ENCODE results near the gene FOXP2.
"Not testable (repeated sequence)": the region's sequence is repeated elsewhere in the genome, so short reads cannot be mapped to it uniquely, and the experiment has no call there.

FOXP2 gene

GRCh38 chr7:114428211-114428610 is 13.6 kb downstream of the FOXP2 start:
- H3K36me3 ChIP-seq (ENCODE audit: control insufficient read depth, insufficient read depth, low read length) = no peaks in the 10 kb centered on the region
- no peak overlapping the region for H3K4me3 ChIP-seq (ENCODE audit: low read length)
- no peaks in the 10 kb centered on the region for H3K4me1 ChIP-seq (ENCODE audit: control insufficient read depth, insufficient read depth, low read length)
- no peak overlapping the region for H3K9ac ChIP-seq (ENCODE audit: low read length)
- H3K9me3 ChIP-seq (ENCODE audit: control insufficient read depth, low read length) = no peaks in the 10 kb centered on the region
- H3K27me3 ChIP-seq (ENCODE audit: control insufficient read depth, insufficient read depth, low read length) = no peaks in the 10 kb centered on the region

- Histone ChIP-seq H3K4me3 (ENCODE audit: low read length) (no peak overlapping the region), H3K36me3 (ENCODE audit: control insufficient read depth, insufficient read depth, low read length) (no peaks in the 10 kb centered on the region), H3K9ac (ENCODE audit: low read length) (no peak overlapping the region), H3K27me3 (ENCODE audit: control insufficient read depth, insufficient read depth, low read length) (no peaks in the 10 kb centered on the region), H3K9me3 (ENCODE audit: control insufficient read depth, low read length) (no peaks in the 10 kb centered on the region), H3K4me1 (ENCODE audit: control insufficient read depth, insufficient read depth, low read length) (no peaks in the 10 kb centered on the region)
These were observed 16.6 kb downstream of the FOXP2 start for GRCh38 chr7:114431189-114431588.

- Histone ChIP-seq H3K27me3 (ENCODE audit: control insufficient read depth, insufficient read depth, low read length) (no peaks in the 10 kb centered on the region), H3K36me3 (ENCODE audit: control insufficient read depth, insufficient read depth, low read length) (no peaks in the 10 kb centered on the region)
These were observed 17.4 kb downstream of the FOXP2 start for GRCh38 chr7:114432061-114432460.

GRCh38 chr7:114432703-114433102 is 18.1 kb downstream of the FOXP2 start:
- Histone ChIP-seq H3K9ac (ENCODE audit: low read length) (no peak overlapping the region), H3K27me3 (ENCODE audit: control insufficient read depth, insufficient read depth, low read length) (no peaks in the 10 kb centered on the region), H3K4me1 (ENCODE audit: control insufficient read depth, insufficient read depth, low read length) (no peaks in the 10 kb centered on the region), H3K9me3 (ENCODE audit: control insufficient read depth, low read length) (no peaks in the 10 kb centered on the region), H3K36me3 (ENCODE audit: control insufficient read depth, insufficient read depth, low read length) (no peaks in the 10 kb centered on the region), H3K4me3 (ENCODE audit: low read length) (no peak overlapping the region)

More at GRCh38 chr7:114432061-114432460, 17.4 kb downstream of the FOXP2 start:
- no peak overlapping the region for H3K4me3 ChIP-seq (ENCODE audit: low read length)
- H3K9me3 ChIP-seq (ENCODE audit: control insufficient read depth, low read length) = no peaks in the 10 kb centered on the region
- H3K4me1 ChIP-seq (ENCODE audit: control insufficient read depth, insufficient read depth, low read length) = no peaks in the 10 kb centered on the region
- H3K9ac ChIP-seq (ENCODE audit: low read length) = no peak overlapping the region

- Histone ChIP-seq H3K9me3 (ENCODE audit: control insufficient read depth, low read length) (no peaks in the 10 kb centered on the region), H3K36me3 (ENCODE audit: control insufficient read depth, insufficient read depth, low read length) (no peaks in the 10 kb centered on the region), H3K27me3 (ENCODE audit: control insufficient read depth, insufficient read depth, low read length) (no peaks in the 10 kb centered on the region), H3K4me1 (ENCODE audit: control insufficient read depth, insufficient read depth, low read length) (no peaks in the 10 kb centered on the region), H3K9ac (ENCODE audit: low read length) (no peak overlapping the region), H3K4me3 (ENCODE audit: low read length) (no peak overlapping the region)
These were observed 25.0 kb downstream of the FOXP2 start for GRCh38 chr7:114439581-114439980.

- H3K36me3 ChIP-seq (ENCODE audit: control insufficient read depth, insufficient read depth, low read length); H3K9me3 ChIP-seq (ENCODE audit: control insufficient read depth, low read length); H3K4me1 ChIP-seq (ENCODE audit: control insufficient read depth, insufficient read depth, low read length); H3K4me3 ChIP-seq (ENCODE audit: low read length); H3K9ac ChIP-seq (ENCODE audit: low read length); H3K27me3 ChIP-seq (ENCODE audit: control insufficient read depth, insufficient read depth, low read length): not testable (repeated sequence)
These were observed 26.3 kb downstream of the FOXP2 start for GRCh38 chr7:114440927-114441326.

- H3K9me3 ChIP-seq (ENCODE audit: control insufficient read depth, low read length) = no peaks in the 10 kb centered on the region
- no peaks in the 10 kb centered on the region for H3K27me3 ChIP-seq (ENCODE audit: control insufficient read depth, insufficient read depth, low read length)
- no peak overlapping the region for H3K9ac ChIP-seq (ENCODE audit: low read length)
- no peak overlapping the region for H3K4me3 ChIP-seq (ENCODE audit: low read length)
- H3K4me1 ChIP-seq (ENCODE audit: control insufficient read depth, insufficient read depth, low read length) = no peaks in the 10 kb centered on the region
- H3K36me3 ChIP-seq (ENCODE audit: control insufficient read depth, insufficient read depth, low read length) = no peaks in the 10 kb centered on the region
These were observed 29.6 kb downstream of the FOXP2 start for GRCh38 chr7:114444196-114444595.

- Histone ChIP-seq H3K9me3 (ENCODE audit: control insufficient read depth, low read length) (no peaks in the 10 kb centered on the region), H3K36me3 (ENCODE audit: control insufficient read depth, insufficient read depth, low read length) (no peaks in the 10 kb centered on the region), H3K4me1 (ENCODE audit: control insufficient read depth, insufficient read depth, low read length) (no peaks in the 10 kb centered on the region), H3K4me3 (ENCODE audit: low read length) (no peak overlapping the region), H3K27me3 (ENCODE audit: control insufficient read depth, insufficient read depth, low read length) (no peaks in the 10 kb centered on the region), H3K9ac (ENCODE audit: low read length) (no peak overlapping the region)
These were observed 35.8 kb downstream of the FOXP2 start for GRCh38 chr7:114450431-114450830.

- Histone ChIP-seq H3K9me3 (ENCODE audit: control insufficient read depth, low read length) (no peaks in the 10 kb centered on the region), H3K36me3 (ENCODE audit: control insufficient read depth, insufficient read depth, low read length) (no peaks in the 10 kb centered on the region), H3K4me3 (ENCODE audit: low read length) (no peak overlapping the region), H3K27me3 (ENCODE audit: control insufficient read depth, insufficient read depth, low read length) (no peaks in the 10 kb centered on the region), H3K4me1 (ENCODE audit: control insufficient read depth, insufficient read depth, low read length) (no peaks in the 10 kb centered on the region), H3K9ac (ENCODE audit: low read length) (no peak overlapping the region)
These were observed 45.0 kb downstream of the FOXP2 start for GRCh38 chr7:114459574-114459973.

- Histone ChIP-seq H3K9me3 (ENCODE audit: control insufficient read depth, low read length) (no peaks in the 10 kb centered on the region), H3K9ac (ENCODE audit: low read length) (no peak overlapping the region), H3K4me1 (ENCODE audit: control insufficient read depth, insufficient read depth, low read length) (no peaks in the 10 kb centered on the region), H3K27me3 (ENCODE audit: control insufficient read depth, insufficient read depth, low read length) (no peaks in the 10 kb centered on the region), H3K36me3 (ENCODE audit: control insufficient read depth, insufficient read depth, low read length) (no peaks in the 10 kb centered on the region), H3K4me3 (ENCODE audit: low read length) (no peak overlapping the region)
These were observed 45.4 kb downstream of the FOXP2 start for GRCh38 chr7:114460021-114460420.

- no peaks in the 10 kb centered on the region for H3K27me3 ChIP-seq (ENCODE audit: control insufficient read depth, insufficient read depth, low read length)
- no peak overlapping the region for H3K9ac ChIP-seq (ENCODE audit: low read length)
- H3K4me3 ChIP-seq (ENCODE audit: low read length) = no peak overlapping the region
- no peaks in the 10 kb centered on the region for H3K9me3 ChIP-seq (ENCODE audit: control insufficient read depth, low read length)
- no peaks in the 10 kb centered on the region for H3K36me3 ChIP-seq (ENCODE audit: control insufficient read depth, insufficient read depth, low read length)
- H3K4me1 ChIP-seq (ENCODE audit: control insufficient read depth, insufficient read depth, low read length) = no peaks in the 10 kb centered on the region
These were observed 52.3 kb downstream of the FOXP2 start for GRCh38 chr7:114466917-114467316.

- H3K9ac ChIP-seq (ENCODE audit: low read length) = no peak overlapping the region
These were observed 54.2 kb downstream of the FOXP2 start for GRCh38 chr7:114468844-114469243.

GRCh38 chr7:114472896-114473512 is 58.4 kb downstream of the FOXP2 start:
- H3K4me1 ChIP-seq (ENCODE audit: control insufficient read depth, insufficient read depth, low read length) = no peaks in the 10 kb centered on the region
- H3K9me3 ChIP-seq (ENCODE audit: control insufficient read depth, low read length) = no peaks in the 10 kb centered on the region
- no peaks in the 10 kb centered on the region for H3K27me3 ChIP-seq (ENCODE audit: control insufficient read depth, insufficient read depth, low read length)
- H3K36me3 ChIP-seq (ENCODE audit: control insufficient read depth, insufficient read depth, low read length) = no peaks in the 10 kb centered on the region
- no peak overlapping the region for H3K9ac ChIP-seq (ENCODE audit: low read length)
- H3K4me3 ChIP-seq (ENCODE audit: low read length) = no peak overlapping the region

More at GRCh38 chr7:114468844-114469243, 54.2 kb downstream of the FOXP2 start:
- Histone ChIP-seq H3K27me3 (ENCODE audit: control insufficient read depth, insufficient read depth, low read length) (no peaks in the 10 kb centered on the region), H3K4me1 (ENCODE audit: control insufficient read depth, insufficient read depth, low read length) (no peaks in the 10 kb centered on the region), H3K36me3 (ENCODE audit: control insufficient read depth, insufficient read depth, low read length) (no peaks in the 10 kb centered on the region), H3K9me3 (ENCODE audit: control insufficient read depth, low read length) (no peaks in the 10 kb centered on the region), H3K4me3 (ENCODE audit: low read length) (no peak overlapping the region)

Measured in mucosa of stomach (tissue), 1 donor.